ENCODE results near the gene RPL29. TPM values are rescaled to one million over a fixed set of nuclear protein-coding genes. Genes with fewer than 3 reads are reported as not detected.
A peak's percentile ranks its signal among the peaks of the same experiment; 100 is the strongest.

The RPL29 gene
- total RNA-seq, 1 donor from 2014 or later = 1,596 TPM

DNA sequence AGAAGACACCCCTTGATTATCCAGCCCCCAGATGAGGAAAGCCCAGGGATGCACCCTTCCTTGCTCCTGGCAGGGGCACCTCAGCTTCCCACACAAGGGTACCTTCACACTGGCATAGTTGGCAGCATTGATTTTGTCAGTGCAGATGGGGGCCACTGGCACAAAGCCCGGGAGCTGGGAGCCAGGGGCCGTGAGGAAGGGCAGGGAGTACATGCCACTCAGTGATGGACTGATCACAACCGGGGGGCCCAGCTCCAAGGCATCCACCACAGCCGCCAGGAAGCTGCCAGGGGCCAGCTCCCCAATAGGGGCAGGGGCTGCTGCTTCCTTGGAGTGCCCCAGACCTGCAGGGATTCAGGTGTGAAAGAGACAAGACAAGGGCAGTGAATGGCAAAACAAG, 25.9 kb downstream of the RPL29 start:
- H3K36me3 Mint-ChIP-seq (ENCODE audit: low read depth) = peaks cover 7% of the 10 kb centered on the region
- peaks cover 15% of the 10 kb centered on the region for H3K4me1 Mint-ChIP-seq (ENCODE audit: low read depth)
- H3K9me3 Mint-ChIP-seq = no peaks in the 10 kb centered on the region
- H3K4me3 Mint-ChIP-seq = no peak overlapping the region
- intact Hi-C loops (cut with micrococcal nuclease) = loop anchor here (10.0 kb wide), 2 partner anchors 565 to 575 kb away; partner anchors contain the start of genes NT5DC2, RBM15B and UQCC5
- no peak for DNase-seq (ENCODE audit: low spot score)
- no peaks in the 10 kb centered on the region for H3K27me3 Mint-ChIP-seq (ENCODE audit: insufficient read depth)
- H3K27ac Mint-ChIP-seq = no peak overlapping the region

DNA sequence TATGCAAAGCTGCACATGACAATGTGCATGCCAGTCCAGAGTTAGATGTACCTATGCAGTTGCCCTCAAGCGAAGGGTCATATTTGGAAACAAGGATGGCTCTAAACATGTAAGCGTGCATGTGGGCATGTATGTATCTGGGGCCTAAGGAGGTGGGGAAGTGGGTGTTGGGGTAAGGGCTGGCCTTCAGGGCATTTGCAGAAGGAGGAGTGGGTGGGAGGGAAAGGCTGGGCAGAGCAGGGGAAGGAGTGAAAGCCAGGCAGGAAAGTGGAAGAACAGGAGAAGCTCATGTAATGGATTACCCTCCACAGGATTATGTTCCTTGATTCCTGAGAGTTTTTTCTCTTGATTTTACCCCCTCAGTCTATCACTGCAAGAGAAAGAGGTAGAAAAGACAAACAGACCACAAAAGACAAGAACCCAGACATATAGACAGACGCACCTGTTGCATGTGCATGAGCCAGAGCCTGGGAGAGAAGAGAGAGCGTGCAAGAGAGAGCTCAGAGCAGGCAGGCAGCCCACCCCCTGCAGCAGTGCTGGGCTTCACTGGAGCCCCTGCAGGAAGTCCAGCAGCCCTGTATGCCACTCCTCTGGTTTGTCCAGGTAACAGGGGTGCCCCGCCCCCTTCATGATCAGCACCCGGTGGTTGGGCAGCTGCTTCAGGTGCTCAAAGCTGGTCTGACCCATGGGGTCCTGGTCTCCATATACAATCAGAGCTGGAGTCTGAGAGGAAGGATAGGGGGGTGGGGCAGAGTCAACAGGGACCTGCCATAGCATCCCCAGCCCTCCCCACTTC, 26.6 kb downstream of the RPL29 start:
- no peaks in the 10 kb centered on the region for H3K9me3 Mint-ChIP-seq
- peak overlapping the region; percentile 52 for H3K27ac Mint-ChIP-seq
- H3K4me3 Mint-ChIP-seq = peak overlapping the region; percentile 83
- no peak for DNase-seq (ENCODE audit: low spot score)
- H3K27me3 Mint-ChIP-seq (ENCODE audit: insufficient read depth) = no peaks in the 10 kb centered on the region
- intact Hi-C loops (cut with micrococcal nuclease) = no loop called here
- peaks cover 7% of the 10 kb centered on the region for H3K36me3 Mint-ChIP-seq (ENCODE audit: low read depth)
- peaks cover 12% of the 10 kb centered on the region for H3K4me1 Mint-ChIP-seq (ENCODE audit: low read depth)

DNA sequence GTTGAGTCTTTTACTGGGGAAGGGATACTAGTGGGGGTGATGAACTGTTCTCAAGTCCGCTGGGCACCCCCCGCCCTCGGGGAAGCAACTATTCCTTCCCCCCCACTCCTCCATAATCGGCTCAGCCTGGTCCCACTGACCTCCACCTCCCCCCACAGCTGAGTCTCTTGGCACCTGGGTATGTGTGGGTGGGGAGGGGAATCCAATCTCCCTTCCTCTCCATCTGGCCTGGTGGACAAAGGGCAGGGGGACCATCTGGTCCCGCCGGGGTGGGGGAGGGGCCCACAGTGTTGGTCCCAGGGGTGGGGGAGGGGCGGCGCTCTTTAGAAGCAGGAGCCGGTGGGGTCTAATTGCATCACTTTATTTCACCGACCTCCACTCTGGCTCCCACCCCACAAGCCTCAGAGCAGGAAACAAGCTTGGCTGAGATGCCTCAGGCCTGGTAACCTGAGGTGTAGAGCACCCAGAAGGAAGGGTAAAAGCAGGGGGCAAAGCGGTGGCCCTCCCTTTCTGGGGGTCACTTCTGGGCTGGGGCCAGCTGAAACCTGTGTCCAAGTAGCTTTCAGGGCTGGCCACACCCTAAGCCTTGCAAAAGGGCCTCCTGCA, 27.4 kb downstream of the RPL29 start:
- H3K4me3 Mint-ChIP-seq = peak overlapping the region; percentile 87
- H3K36me3 Mint-ChIP-seq (ENCODE audit: low read depth) = peaks cover 7% of the 10 kb centered on the region
- H3K27me3 Mint-ChIP-seq (ENCODE audit: insufficient read depth) = peaks cover under 1% of the 10 kb centered on the region
- H3K27ac Mint-ChIP-seq = peak overlapping the region; percentile 81
- no peak for DNase-seq (ENCODE audit: low spot score)
- H3K9me3 Mint-ChIP-seq = no peaks in the 10 kb centered on the region
- intact Hi-C loops (cut with micrococcal nuclease) = no loop called here
- H3K4me1 Mint-ChIP-seq (ENCODE audit: low read depth) = peaks cover 6% of the 10 kb centered on the region

DNA sequence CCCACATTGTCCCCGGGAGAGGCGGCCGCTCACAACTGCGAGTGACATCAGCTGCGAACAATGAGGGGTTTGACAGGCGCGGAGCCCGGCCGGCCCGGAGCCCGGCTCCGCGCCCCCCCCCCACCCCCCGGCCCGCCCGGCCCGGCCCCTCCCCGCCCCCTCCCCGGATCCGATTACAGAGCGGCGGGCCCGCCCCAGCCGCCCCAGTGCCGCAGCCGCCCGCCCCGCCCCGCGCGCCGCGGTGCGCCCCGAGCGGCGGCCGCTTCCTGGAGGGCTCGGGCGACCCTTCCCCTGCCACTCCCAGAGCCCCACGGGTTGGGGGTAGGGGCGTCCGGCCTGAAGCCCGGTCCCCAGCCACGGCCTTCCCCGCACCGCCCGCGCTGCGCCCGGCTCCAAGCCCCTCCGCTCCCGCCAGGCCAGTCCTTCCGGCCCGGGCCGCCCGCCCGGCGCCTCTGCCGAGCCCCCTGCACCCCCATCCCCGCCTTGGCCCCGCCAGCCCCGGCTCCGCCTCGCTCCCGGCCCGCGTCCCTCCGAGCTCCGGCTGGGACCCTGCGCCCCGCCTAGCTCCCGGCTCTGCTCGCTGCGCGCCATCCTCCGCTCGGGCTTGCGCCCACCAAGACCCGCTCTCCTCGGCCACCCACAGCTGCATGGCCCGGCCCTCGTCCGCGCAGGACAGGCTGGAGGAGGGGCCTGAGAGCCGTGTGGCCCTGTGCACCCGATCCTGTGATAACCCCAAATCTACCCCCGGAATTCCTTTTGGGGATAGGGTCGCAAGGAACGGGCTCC, 28.1 kb downstream of the RPL29 start, which contains the start of gene PCBP4:
Gene PCBP4, minus strand, starts transcription at position 71 of the 786 bp plus-strand sequence. CDS start 6,214 bp downstream, outside the sequence.
- DNase-seq (ENCODE audit: low spot score) = peak; percentile 39
- peaks cover 6% of the 10 kb centered on the region for H3K4me1 Mint-ChIP-seq (ENCODE audit: low read depth)
- peak within 1 kb of the TSS; percentile 87 for H3K4me3 Mint-ChIP-seq
- intact Hi-C loops (cut with micrococcal nuclease) = loop anchor here (1.0 kb wide), 1 partner anchor 25 kb away; the partner anchor contains the start of gene PARP3
- peaks cover 7% of the 10 kb centered on the region for H3K36me3 Mint-ChIP-seq (ENCODE audit: low read depth)
- H3K9me3 Mint-ChIP-seq = no peaks in the 10 kb centered on the region
- H3K27me3 Mint-ChIP-seq (ENCODE audit: insufficient read depth) = peaks cover 4% of the 10 kb centered on the region
- H3K27ac Mint-ChIP-seq = peak within 1 kb of the TSS; percentile 81

DNA sequence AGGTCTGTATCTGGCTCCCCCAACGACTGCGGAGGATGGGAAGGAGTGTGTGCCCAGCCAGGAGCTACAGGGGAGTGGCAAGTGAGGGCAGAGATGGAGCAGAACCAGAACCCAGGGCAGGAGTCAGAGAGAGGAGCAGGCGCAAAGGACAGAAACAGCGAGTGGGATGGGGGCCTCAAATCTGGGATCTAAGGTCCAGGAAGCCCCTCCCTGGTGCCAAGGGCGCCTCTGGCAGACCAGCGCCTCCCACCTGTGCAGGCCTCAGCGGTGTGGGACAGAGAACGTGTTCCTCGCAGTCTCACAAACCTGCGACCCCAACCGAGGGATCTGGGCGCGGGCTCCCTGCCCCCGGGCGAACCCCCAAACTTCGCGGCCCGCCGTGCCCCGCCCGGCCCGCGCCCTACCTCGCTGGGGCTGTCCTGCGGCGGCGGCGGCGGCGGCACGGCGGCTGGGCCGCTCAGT, 28.7 kb downstream of the RPL29 start:
- peaks cover 4% of the 10 kb centered on the region for H3K27me3 Mint-ChIP-seq (ENCODE audit: insufficient read depth)
- no peak for DNase-seq (ENCODE audit: low spot score)

DNA sequence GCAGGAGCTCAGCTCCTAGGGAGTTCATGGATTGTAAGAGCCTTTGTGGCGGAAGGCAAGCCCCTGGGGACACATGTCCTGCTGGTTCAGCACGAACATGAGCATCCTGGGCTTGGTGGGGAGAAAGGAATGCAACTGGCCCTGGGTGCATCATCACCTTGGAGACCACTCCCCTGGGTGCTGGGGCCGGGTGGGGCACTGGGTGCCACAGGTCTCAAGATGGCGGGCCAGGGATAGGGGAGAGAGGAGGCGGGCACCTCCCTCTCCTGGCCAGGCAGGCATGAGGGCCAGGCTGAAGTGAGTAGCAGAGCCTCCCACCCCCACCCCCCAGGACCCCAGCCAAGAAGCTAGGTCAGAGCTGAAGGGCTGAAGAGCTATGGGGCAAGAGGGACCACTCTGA, 29.2 kb downstream of the RPL29 start:
- peaks cover 7% of the 10 kb centered on the region for H3K27me3 Mint-ChIP-seq (ENCODE audit: insufficient read depth)
- intact Hi-C loops (cut with micrococcal nuclease) = no loop called here
- H3K4me1 Mint-ChIP-seq (ENCODE audit: low read depth) = peaks cover 6% of the 10 kb centered on the region
- no peak for DNase-seq (ENCODE audit: low spot score)
- H3K27ac Mint-ChIP-seq = peak overlapping the region; percentile 77
- H3K4me3 Mint-ChIP-seq = peak overlapping the region; percentile 87
- H3K9me3 Mint-ChIP-seq = no peaks in the 10 kb centered on the region
- H3K36me3 Mint-ChIP-seq (ENCODE audit: low read depth) = peaks cover 7% of the 10 kb centered on the region

More for the DNA sequence above, 28.7 kb downstream of the RPL29 start:
- intact Hi-C loops (cut with micrococcal nuclease) = loop anchor here (1.0 kb wide), 1 partner anchor 25 kb away; the partner anchor contains the start of gene PARP3
- H3K4me1 Mint-ChIP-seq (ENCODE audit: low read depth) = peaks cover 6% of the 10 kb centered on the region
- H3K36me3 Mint-ChIP-seq (ENCODE audit: low read depth) = peaks cover 7% of the 10 kb centered on the region
- H3K9me3 Mint-ChIP-seq = no peaks in the 10 kb centered on the region
- H3K4me3 Mint-ChIP-seq = peak overlapping the region; percentile 87
- H3K27ac Mint-ChIP-seq = peak overlapping the region; percentile 77

DNA sequence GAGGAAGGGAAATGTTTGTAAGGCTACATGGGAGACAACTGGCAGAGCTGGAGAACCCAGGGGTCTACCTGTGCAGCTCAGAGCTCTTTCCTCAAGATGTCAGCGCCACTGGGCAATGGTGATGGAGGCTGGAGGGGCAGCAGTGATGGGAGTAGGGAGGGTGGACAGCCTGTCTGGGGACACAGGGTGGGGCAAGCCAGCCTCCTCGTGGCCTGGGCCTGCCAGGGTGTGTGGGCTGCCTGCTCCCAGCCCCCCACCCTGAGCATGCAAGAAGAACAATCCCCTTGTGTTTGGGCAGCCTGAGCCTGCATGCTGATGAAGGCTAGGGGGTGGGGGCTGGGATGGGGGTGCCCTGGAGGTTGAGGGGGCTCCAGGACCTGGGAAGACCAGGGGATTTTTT, 29.7 kb downstream of the RPL29 start:
- H3K4me1 Mint-ChIP-seq (ENCODE audit: low read depth) = peaks cover 6% of the 10 kb centered on the region
- intact Hi-C loops (cut with micrococcal nuclease) = no loop called here
- H3K4me3 Mint-ChIP-seq = peak overlapping the region; percentile 56
- H3K36me3 Mint-ChIP-seq (ENCODE audit: low read depth) = peaks cover 7% of the 10 kb centered on the region
- no peak for DNase-seq (ENCODE audit: low spot score)
- H3K27ac Mint-ChIP-seq = no peak overlapping the region
- peaks cover 7% of the 10 kb centered on the region for H3K27me3 Mint-ChIP-seq (ENCODE audit: insufficient read depth)
- H3K9me3 Mint-ChIP-seq = no peaks in the 10 kb centered on the region

DNA sequence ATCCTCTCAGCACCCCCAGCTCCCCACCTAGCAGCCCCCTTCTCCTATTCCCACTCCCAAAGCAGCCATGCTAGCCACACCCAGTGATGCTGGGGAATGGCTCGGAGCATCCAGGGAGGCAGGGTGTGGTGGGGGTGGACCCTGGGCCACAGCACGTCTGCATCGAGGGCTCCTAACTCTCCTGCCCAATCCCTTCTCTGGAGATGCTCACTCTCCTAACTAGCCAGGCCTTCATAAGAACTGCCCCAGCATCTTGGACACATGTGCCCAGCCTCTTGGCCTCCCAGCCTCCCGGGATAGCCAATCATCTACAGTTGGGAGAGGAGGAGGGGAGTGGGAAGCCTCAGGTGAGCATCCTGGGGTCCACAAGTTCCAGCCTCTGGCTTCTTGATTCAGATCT, 31.2 kb downstream of the RPL29 start:
- DNase-seq (ENCODE audit: low spot score) = no peak
- Mint-ChIP-seq H3K4me1 (ENCODE audit: low read depth) (peaks cover 6% of the 10 kb centered on the region), H3K36me3 (ENCODE audit: low read depth) (peaks cover 5% of the 10 kb centered on the region), H3K9me3 (no peaks in the 10 kb centered on the region), H3K27me3 (ENCODE audit: insufficient read depth) (peaks cover 7% of the 10 kb centered on the region), H3K27ac (no peak overlapping the region), H3K4me3 (no peak overlapping the region)
- intact Hi-C loops (cut with micrococcal nuclease) = no loop called here

DNA sequence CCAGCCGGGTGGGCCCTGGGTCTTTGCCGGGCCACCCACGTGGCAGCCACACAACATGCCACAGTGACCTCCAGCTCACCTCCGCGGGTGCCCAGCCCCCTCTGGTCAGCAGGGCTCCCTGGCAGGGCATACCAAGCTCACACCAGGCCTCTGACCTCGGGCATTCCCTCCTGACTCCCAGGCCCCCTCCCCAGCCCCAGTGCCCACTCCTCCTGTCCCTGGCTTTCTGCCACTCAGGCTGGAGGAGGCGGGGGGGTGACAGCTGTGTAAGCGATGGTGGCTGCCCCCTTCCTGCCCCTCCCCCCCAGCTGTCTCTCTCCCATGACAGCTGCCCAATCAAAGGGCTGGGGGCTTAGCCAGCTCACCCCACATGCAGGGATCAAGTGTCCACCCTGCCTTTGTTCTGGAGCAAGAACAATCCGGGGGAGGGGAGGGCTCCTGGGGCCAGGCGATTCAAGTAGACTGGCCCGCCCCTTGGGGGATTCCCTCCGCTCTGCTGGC, 31.7 kb downstream of the RPL29 start:
- Mint-ChIP-seq H3K27me3 (ENCODE audit: insufficient read depth) (peaks cover 7% of the 10 kb centered on the region), H3K27ac (no peak overlapping the region), H3K4me3 (no peak overlapping the region), H3K9me3 (no peaks in the 10 kb centered on the region), H3K4me1 (ENCODE audit: low read depth) (peaks cover 3% of the 10 kb centered on the region), H3K36me3 (ENCODE audit: low read depth) (peaks cover 4% of the 10 kb centered on the region)
- DNase-seq (ENCODE audit: low spot score) = no peak
- intact Hi-C loops (cut with micrococcal nuclease) = no loop called here

DNA sequence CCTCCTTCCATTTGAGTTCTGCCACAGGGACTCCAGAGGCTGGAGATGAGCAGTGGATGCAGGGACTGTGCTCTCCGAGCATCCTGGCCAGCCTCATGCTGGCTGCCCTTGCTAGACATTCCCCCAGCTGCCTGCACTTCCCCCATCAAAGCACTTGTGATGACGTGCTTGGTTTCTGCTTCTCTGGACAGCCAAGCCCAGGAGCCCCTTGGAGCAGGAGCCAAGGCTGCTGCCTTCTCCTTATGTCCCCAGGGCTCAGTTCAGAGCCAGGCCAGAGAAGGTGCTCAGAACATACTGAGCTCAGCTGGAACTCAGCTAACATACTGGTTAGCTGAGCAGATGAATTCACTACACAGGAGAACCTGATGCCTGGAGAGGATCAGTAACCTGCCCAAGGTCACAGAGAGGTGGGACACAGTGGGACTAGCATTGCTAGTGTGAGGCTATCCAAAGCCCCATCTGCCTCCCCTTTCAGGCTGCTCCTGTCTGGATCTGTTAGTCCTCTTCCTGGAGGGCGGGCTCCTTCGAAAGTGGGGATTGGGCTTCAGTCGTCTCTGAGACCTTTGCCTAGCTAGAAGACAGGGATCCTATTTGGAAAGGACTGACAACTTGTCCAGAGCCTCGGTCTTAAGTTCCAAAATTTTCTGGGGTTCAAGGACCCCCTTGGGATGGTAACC, 32.7 kb downstream of the RPL29 start:
- H3K4me1 Mint-ChIP-seq (ENCODE audit: low read depth) = no peaks in the 10 kb centered on the region
- intact Hi-C loops (cut with micrococcal nuclease) = no loop called here
- H3K27me3 Mint-ChIP-seq (ENCODE audit: insufficient read depth) = peaks cover 7% of the 10 kb centered on the region
- no peak overlapping the region for H3K4me3 Mint-ChIP-seq
- no peak for DNase-seq (ENCODE audit: low spot score)
- H3K36me3 Mint-ChIP-seq (ENCODE audit: low read depth) = peaks cover 4% of the 10 kb centered on the region
- no peak overlapping the region for H3K27ac Mint-ChIP-seq
- H3K9me3 Mint-ChIP-seq = no peaks in the 10 kb centered on the region

DNA sequence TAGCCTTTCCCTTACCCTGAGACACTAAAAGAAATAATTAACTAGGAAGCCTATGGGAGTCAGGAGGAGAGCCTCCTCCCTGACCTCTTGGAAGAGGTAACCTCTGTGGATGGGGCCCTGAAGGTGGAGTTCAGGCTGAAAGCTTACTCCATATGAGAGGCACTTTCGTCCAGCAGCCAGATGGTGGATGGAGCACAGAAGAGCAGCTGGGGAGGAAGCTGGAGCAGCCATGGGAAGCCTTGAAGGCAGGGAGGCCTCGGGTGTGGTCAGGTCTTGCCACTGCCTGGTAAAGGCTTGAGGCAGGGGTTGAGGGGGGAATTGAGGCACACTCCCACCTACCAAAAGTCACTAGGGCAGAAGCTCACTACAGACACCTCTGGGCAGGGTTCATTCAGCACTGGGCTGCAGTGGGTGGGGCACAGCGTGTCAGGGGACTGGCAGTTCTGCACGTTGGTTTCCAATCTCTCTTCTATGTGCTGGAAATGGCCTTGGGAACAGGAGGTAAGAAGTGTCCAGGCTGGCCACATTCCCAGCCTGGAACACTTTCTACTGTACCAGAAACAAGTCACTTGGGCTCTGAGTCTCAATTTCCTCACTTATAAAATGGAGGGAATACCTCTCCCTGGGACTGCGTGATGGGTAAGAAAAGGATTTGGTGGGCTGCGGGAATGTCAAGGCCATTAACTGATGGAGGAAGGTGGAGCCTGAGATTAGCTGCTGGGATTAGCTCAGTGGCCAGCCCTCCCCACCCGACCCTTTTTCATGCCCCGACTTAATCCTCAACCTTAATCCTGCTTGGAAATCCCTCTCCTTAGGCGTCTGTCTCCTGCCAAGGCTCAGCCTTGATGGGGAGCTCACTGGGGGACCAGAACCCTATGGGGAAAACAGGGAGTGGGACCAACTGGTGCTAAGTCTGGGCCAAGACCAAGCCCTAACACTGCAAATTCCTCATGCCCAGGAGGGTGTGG, 33.8 kb downstream of the RPL29 start:
- peaks cover 4% of the 10 kb centered on the region for H3K36me3 Mint-ChIP-seq (ENCODE audit: low read depth)
- no peak overlapping the region for H3K4me3 Mint-ChIP-seq
- no peaks in the 10 kb centered on the region for H3K9me3 Mint-ChIP-seq
- H3K27me3 Mint-ChIP-seq (ENCODE audit: insufficient read depth) = peaks cover 8% of the 10 kb centered on the region
- no peak for DNase-seq (ENCODE audit: low spot score)
- intact Hi-C loops (cut with micrococcal nuclease) = no loop called here
- H3K4me1 Mint-ChIP-seq (ENCODE audit: low read depth) = no peaks in the 10 kb centered on the region
- H3K27ac Mint-ChIP-seq = no peak overlapping the region
